Keratinocyte (primary cell): ENCODE measurements around the gene ADAMTS1.

Source experiments
- EZH2 ChIP-seq: IDR thresholded peaks from one replicate; pipeline ENCODE4 v1.6.1; 2012; ENCODE audit warnings: inconsistent platforms, mild to moderate bottlenecking, low read length, moderate library complexity
- TF ChIP-seq, protein P1 (sequence below), 3 experiments: IDR thresholded peaks in 1 of 3; conservative IDR thresholded peaks in 1 of 3; optimal IDR thresholded peaks in 1 of 3; 2 replicates in 2 of 3; 3 replicates in 1 of 3; pipeline versions ENCODE3 to v1.5.1; 2011; ENCODE audit warnings: low read length in 3 of 3, mild to moderate bottlenecking in 3 of 3, moderate library complexity in 2 of 3, control low read depth in 1 of 3, inconsistent platforms in 1 of 3; ENCODE audit not compliant: insufficient read depth in 2 of 3; ENCODE audit errors: extremely low read depth in 1 of 3

- no peak for TF ChIP-seq EZH2
- TF ChIP-seq, protein P1, sequence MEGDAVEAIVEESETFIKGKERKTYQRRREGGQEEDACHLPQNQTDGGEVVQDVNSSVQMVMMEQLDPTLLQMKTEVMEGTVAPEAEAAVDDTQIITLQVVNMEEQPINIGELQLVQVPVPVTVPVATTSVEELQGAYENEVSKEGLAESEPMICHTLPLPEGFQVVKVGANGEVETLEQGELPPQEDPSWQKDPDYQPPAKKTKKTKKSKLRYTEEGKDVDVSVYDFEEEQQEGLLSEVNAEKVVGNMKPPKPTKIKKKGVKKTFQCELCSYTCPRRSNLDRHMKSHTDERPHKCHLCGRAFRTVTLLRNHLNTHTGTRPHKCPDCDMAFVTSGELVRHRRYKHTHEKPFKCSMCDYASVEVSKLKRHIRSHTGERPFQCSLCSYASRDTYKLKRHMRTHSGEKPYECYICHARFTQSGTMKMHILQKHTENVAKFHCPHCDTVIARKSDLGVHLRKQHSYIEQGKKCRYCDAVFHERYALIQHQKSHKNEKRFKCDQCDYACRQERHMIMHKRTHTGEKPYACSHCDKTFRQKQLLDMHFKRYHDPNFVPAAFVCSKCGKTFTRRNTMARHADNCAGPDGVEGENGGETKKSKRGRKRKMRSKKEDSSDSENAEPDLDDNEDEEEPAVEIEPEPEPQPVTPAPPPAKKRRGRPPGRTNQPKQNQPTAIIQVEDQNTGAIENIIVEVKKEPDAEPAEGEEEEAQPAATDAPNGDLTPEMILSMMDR (optimal IDR thresholded peaks at IDR 0.05 in 1 of 3, IDR thresholded peaks at IDR 0.05 in 1 of 3, conservative IDR thresholded peaks at IDR 0.05 in 1 of 3; ENCODE audit: extremely low read depth in 1 of 3, insufficient read depth in 2 of 3, low read length in 3 of 3): no peak
These were observed 12.2 kb downstream of the ADAMTS1 start for GRCh38 chr21:26833011-26833410.
